Stimulated activated CD8-positive, alpha-beta memory T cell treated with anti-CD3 and anti-CD28 coated beads, Interleukin-12 subunit alpha, Interleukin-12 subunit beta, amount 100 ng/mL, for 24 hours (primary cell): ENCODE data around the gene UNC13C.

ENCODE experiments used
- DNase-seq: peaks from one replicate; pipeline ENCODE4 v3.0.0-alpha.2; 2020; ENCODE audit errors: extremely low read depth

UNC13C gene

DNA sequence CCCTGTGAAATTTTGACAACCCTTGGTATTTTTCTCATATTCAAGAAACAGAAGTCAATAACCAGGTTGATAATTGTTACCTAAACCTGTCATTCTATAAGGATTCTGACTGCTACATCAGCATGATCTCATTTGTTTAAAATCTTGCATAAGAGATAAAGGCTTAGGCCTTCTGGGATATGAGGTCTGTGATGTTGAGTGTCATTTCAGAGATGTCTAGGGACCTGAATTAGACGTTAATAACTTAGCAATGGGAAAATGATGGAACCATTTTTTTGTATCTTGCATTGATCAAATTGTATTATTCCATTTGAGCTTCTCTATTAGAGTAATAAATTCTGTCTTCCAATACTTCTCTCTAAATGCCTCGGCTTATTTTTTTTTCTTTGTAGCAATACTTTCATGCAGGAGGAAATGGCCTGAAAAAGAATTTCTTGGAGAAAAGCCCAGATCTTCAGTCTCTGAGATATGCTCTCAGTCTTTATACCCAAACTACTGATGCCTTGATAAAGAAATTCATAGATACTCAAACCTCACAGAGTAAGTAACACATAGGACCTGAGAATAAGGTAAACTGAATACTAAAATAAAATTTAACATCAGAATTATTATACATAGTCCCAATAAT, 589.3 kb downstream of the UNC13C start:
- DNase-seq: no peak

DNA sequence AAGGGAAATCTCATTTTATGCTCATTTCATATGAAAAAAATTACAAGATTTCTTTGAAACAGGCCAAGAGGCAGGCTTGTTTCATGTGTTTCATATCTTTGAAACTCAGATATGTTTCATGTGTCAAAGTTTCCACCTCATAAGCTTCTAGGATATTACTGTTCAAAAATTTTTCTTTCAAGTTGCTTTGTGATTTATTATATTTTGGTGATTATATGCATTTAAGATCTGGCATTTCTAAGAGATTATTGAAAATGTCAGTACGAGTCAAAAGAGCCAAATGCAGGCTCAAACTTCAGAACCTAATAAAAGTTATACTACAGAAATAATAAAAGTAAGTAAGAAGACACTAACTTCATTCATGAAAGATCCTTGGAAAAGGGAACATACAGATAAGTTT, 590.1 kb downstream of the UNC13C start:
- no peak for DNase-seq

DNA sequence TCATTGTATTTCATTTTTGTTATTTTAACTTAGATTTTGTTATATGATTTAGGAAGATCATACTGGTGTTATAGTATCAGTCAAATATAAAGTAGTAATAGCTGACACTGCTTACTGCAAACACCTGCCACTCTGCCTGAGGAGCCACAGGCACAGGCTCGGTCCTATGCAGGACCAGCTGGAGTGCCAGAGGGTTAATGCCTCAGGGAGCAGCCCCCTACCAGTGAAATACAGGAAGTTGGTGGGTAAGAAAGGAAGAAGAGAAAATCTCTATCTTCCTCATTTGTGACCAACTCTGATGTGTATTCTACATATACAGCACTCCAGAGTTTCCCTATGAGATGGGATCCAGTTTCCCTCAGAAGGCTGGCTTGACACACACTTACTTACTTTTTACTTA, 593.3 kb downstream of the UNC13C start:
- no peak for DNase-seq

DNA sequence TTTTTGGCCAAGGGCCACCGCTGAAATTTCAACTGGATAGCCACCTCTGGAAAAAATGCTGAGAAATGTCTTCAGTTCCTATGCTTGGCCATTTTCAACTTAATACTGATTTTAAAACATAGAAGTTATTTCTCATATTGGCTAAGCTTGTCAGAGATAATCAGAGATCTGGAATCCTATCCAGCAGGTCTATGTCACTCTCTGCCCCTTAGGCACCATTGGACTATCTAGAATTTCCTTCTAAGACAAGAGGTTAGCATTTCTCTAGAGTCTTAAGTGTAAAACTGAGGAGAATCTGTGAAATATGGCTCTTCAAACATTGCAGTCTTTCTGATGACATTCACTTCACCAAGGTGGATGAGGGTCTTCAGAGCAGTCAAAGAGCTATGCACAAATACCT, 597.3 kb downstream of the UNC13C start:
- no peak for DNase-seq

DNA sequence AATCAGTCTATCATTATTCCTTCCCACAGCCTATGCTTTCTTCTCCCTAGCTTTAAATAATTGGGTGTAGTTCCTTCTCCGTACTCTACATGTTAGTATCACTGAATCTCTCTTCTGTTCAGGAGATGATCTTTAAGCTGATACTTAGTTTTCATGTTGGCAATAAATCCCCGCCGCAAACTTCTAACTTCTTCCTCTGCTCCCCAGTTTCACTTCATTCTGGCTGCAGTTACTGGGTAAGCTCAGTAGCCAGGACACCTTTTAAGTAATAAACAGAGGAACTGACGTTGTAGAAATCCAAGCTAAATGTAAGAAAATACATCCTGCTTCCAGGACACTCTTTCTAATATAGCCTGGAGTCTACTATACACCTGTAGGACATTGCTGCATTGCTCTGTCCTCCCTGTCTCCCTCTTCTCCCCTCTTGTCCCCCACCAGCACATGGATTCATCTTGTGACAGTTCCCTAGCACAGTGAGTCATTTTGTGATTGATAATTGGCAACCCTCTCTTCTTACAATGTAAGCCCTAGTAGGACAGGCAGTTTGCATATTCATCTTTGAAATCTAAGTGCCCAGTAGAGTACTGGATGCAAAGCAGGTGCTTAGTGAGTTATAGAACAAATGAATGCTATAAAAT, 598.2 kb downstream of the UNC13C start:
- DNase-seq: no peak

DNA sequence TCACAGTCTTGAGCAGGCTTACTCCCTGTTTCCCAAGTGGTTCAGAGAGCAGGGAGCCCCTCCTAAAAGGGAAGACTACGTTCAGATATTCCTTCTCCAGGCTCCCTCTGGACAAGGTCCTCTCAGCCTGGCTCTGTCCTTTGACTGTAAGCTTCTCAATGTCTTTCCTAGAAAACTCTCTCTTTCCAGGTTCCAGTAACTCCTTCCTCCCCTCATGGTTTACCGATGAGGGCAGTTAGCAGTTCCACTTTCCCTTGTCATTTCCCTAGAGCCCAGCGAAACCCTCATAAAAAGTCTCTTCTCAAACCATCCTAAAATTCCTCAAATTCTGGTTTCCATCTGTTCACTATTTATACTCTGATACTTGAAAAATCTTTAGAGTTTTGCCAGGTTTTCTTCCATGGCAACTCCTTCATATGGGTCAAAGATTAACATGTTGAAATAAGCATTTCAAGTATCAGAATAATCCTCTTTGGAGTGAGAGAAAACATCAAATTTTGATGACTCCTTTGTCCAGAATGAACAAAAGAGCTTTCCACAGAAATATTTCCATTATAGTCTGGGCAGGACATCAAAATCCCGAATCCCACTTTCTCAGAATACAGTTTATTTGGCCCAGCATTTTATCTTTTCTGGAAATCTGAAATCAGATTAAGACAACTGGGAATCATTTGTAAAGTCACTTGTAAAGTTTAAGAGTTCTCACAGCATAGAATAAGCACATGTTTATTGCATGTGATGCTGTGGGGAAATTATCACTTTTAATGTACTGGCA, 599.4 kb downstream of the UNC13C start:
- DNase-seq: no peak

DNA sequence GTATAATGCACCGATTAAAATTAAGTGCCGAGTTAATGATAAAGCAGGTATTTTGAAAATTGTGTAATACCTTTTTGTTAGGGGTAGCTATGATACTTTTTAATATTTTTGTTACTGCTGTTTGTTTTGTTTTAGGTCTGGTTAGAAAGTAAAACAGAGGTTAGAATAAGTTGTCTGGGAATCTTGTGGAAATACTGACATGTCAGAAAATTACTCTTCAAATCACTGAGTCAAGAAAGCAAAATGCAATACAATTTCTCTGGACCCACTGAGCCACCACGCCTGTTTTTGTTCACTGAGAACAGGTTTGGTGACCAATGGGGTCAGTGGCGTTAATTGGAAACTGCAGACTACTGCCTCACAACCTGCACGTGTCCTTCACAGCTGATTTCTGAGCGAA, 601.6 kb downstream of the UNC13C start:
- no peak for DNase-seq

DNA sequence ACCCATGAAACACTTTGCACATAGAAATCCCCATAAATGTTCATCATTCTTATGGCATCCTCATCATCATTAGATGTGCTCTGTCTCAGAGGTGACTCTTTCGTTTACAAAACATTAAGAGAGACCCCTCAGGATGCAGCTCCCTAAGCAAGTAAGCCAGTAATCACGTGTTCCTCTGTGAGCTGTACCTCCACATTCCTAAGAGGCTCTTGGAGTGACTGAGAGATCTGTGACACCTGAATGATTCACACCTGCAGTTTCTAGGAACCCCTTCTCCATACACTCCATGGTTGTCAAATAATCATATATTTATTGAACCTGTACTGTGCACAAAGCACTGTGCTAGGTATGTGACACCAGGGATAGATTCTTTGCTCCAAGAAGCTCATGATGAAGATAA, 602.4 kb downstream of the UNC13C start:
- no peak for DNase-seq

DNA sequence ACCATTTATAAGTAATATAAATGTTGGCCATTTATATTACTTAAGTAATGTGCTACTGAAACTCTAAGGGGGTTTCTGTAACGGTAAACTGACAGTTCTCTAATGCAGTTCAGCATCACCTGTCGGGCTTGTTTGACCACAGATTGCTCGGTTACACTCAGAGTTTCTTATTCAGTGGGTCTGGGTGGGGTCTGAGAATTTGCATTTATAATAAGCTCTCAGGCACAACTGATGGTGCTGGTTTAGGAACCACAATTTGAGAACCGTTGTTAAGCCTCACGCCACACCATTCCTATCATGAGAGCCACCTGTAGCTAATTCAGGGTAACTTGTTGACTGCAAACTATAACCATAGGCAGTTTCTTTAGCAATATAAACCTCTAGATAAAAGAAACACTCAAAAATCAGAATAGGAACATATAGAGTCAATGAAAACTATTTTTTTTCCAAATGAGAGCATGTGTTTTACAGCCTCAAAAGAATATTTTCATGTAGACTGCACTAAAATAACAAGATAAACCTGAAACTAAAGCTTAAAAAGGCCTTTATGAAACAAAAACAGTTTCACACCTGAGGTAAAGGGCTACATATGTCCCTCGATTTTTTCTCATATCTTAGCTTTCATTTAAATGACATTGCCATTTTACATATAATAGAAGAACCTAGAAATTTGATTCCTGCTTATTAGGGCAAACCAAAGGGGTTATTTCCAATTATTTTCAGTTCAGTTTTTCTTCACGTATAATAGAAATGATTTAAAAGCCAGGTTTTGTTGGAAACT, 604.8 kb downstream of the UNC13C start:
- DNase-seq: no peak

DNA sequence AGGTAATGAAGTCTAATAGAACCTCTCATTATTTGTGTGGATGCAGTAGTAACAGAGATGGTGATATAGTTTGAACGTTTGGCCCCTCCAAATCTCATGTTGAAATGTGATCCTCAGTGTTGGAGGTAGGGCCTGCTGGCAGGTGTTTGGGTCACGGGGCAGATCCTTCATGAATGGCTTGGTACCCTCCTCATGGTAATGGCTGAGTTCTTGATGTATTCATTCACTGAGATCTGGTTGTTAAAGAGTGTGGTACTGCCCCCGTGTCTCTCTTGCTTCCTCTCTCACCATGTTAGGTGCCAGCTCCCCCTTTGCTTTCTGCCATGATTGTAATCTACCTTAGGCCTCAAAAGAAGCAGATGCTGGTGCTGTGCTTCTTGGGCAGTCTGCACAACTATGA, 606.8 kb downstream of the UNC13C start:
- DNase-seq: no peak

DNA sequence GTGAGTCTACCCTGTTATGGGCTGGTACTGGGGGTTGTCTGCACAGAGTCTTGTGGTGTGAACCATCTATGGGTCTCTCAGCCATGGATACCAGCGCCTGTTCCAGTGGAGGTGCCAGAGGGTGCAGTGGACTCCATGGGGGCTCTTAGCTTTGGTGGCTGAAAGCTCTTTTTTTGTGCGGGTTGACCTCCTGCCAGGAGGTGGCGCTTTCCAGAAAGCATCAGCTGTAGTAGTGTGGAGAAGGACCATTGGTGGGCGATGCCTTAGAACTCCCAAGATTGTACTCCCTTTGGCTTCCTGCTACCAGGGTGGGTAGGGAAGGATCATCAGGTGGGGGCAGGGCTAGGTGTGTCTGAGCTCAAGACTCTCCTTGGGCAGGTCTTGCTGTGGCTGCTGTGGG, 615.9 kb downstream of the UNC13C start:
- DNase-seq: no peak

DNA sequence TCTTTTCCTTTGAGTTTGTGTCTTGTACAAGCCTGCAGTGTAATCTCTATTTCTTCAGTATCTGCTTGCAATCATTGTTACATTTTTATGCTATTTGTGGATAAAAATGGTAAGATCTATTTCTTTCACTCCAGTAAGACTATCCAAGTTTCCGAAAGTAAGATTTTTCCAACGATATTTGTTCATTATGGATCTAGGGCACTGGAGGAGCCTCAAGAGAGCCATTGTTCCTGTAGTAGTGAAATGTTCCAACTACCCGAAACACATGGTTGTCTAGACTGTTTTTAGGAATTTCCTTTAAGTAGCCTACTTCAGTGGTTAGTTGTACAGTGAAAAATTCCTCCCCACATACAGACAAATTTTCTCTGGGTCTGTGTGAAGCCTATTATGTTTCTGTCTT, 621.1 kb downstream of the UNC13C start:
- DNase-seq: no peak

DNA sequence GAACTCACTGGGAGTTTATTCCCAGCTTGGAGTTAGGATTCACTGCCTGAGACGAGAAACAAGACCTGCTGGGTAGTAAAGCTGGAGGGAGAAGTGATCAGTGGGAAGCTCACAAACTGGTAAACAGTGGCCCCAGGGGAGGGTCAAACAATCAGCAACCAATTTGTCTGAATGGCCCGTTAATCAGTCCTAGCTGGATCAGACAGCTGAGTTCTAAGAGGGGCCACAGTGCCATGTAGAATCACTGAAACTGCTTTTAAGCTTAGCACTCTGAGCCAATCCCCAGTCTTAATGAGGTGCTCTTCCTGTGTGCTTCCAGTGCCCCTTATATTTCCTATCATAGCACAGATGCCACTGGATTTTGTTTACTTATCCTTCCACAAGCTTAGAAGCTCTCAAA, 626.8 kb downstream of the UNC13C start:
- DNase-seq: no peak

DNA sequence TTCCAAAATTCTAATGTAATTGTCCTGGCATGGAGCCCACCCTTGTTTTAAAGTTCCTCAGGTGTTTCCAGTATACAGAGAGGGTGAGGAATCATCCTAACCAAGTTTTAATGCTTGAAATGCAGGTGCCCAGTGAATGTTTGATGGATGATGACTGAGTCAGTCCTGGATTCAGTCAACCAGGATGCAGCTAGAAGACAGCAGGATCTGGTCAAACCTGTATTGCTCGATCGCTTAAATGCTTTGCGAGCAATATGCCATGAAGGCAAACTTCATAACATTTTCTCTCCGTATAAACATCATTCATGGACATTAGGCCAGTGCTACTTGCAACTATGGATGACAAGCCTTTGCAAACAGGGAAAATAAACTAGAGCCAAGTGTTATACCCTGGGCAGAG, 627.3 kb downstream of the UNC13C start:
- no peak for DNase-seq

DNA sequence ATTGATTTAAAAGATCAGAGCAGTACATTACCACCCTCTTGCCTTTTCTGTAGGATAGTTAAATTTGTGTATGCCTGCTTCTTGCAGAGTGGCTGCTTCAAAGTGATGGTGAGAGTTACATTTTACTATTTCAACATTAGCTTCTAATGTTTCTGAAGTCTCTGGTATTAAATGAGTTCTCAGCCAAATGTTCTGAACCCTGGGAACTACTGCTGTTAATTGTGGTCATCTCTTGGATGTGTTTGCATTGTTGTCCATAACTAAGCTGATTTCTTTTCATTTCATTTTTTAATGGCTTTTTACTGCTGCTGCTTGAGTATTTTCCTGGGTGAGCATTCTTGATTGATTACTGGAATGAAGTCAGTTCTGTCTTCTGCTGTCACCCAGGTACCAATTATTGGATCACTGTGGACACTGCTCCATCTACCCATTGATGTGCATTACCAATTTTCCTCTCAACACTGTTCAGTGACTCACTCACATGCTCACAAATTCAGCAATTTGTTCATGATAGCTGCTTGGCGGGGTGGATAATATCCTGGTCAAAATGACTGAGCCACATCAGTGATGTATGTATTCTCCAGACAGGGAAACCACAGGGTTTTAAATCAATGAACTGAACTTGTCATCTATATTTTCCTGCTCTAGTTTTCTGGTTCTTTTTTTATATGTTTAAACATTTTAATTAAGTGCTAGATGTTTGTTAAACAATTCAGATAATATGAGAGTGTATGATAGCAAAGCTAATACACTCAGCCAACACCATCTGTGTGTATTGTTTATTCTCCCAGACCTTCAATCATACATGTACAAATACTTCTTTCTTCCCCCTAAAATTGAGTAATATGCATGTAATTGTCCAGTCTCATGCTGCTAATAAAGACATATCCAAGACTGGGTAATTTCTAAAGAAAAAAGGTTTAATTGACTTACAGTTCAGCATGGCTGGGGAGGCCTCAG, 630.9 kb downstream of the UNC13C start:
- DNase-seq: no peak

DNA sequence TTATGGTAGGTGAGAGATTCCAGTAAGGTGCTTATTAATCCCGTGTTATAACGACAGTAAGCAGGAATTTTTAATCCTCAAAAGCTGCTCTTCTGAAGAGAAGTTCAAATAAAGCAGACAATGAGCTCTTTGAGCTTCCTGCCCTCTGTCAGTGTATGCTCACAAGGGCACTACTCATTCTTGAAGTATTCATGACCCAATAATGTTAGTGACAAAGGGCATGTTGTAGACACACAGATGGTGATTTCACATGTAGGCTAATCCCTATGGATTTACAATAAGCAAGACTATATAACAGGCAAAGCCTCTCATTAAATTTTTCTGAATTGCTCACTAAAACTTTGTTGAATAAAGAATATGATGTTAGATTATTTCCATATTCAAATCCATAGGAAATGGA, 639.9 kb downstream of the UNC13C start:
- DNase-seq: no peak

DNA sequence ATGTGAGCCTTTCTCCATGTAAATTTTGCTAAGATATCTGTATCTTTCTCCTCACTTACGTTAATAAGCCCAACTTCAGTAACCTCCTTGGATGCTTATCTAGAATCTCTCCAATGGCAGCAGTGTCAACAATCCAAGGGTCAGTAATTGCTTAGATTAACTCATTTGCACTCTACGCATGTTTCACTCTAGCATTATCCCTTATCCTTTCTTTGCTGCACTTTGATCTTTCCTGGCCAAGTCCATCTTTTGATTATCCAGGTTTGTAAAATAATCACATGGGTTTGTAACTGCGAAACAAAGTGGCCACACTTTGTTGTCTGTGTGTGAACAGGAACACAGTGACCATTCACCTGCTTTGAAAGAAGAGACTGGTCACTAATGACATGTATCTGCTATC, 640.9 kb downstream of the UNC13C start:
- DNase-seq: no peak

DNA sequence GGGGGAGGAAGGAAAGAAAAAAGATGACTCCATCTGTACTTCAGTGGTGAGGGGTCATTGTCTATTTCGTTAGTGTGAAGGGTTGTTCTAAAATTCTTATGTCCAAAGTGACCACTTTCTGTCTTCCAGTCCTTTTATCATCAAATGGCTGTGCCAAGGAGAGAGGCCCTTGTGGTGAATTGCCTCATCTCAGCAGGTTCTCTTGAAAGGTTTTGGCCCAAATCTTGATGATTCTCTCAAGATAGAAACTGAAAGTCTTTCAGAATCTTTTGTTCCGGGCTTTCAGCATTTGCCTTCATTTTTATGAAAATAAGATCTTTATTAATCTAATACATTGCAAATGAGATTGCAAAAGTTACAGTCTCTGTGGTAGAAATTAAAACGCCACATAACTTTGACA, 642.7 kb downstream of the UNC13C start:
- DNase-seq: no peak

DNA sequence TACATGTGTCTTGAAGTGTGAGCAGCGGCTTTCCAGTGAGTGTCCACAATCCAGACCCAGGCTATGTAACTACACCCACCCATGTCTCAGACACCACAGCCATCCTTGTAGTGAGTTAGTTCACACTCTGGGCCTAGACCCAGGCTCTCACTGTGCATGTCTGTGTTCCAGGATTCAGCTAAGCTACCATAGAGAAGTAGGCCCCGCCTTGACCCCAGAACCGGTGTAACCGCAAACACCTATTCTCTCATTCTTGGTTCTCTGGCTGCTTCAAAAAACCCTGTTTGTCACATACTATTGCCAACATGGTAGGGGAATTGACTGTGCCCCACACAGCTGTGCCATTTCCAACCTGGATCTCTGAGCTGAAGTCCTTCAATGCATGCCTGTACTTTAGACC, 657.9 kb downstream of the UNC13C start:
- DNase-seq: no peak

DNA sequence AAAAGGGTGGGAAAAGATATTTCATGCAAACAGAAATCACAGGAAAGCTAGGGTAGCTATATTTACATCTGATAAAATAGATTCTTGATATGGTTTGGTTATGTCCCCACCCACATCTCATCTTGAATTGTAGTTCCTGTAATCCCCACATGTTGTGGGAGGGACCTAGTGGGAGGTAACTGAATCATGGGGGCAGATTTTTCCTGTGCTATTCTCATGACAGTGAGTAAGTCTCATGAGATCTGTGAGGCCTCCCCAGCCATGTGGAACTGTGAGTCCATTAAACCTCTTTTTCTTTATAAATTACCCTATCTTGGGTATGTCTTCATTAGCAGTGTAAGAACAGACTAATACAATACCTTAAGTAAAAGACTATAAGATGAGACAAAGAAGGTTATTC, 660.4 kb downstream of the UNC13C start:
- no peak for DNase-seq

DNA sequence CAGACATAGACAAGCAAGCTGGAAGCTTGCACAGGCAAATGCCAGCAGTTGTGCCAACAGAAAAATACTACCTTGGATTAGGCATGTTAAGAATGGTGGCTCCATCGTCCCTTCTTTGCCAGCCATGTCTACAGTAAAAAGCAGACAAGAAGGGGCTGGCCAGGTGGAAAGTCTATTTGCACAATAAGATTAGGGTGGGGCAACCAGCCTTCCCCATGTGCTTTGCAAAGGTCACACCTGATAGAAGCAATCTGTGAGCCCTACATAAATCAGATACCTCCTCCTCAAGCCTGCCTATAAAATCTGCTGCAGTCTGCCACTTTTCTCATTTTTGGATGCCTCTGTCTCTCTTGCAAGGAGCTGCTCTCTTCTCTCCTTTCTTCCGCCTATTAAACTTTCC, 662.6 kb downstream of the UNC13C start:
- no peak for DNase-seq
